ENCODE data around the gene HK2. TPM values are rescaled to one million over a fixed set of nuclear protein-coding genes. Genes with fewer than 3 reads are reported as not detected.

Gene HK2
- total RNA-seq, 2 donors from 2014 or later, result 21.5 to 31.5 TPM

DNA sequence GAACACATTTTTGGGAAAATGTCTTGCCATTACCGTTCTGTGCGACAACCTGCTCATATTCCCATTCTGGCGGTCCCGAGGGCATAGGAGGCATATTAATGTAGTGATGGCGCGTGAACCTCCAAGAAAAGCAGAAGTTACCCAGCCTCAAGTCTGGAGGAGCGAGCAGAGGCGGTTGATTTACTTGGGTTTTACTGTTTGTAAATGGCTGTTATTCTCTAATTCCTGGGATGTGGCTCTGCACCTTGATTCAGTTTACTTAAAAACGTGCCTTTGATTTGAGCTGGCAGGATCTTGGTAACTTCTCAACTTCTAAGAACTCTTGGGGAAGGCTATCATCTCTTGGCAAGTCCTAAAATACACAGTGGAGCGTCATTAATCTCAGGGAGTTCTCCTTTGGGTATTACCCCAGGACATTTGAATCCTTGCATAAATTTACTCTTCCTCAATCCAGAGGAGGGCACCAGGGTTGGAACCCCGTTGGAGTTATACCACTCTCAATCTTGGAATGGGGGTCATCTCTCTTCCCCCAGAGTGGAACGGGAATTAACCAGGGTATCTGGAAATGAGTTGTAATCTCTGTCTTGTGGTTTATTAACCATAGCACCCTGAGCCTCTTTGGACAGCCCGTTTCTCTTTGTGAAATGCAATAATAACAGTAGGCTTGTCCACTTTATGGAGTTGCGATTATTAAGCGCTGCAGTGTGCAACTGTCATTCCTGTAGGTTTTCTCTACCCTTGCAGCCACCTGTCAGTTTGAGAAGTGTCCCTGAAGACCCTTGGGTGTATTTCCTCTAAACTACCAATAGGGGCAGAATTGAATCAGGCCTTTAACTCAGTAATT lies 2.1 kb downstream of the HK2 start:
- peaks cover 4% of the 10 kb centered on the region for H3K27me3 ChIP-seq (ENCODE audit: control insufficient read depth, insufficient read depth, low read length, poor library complexity, severe bottlenecking)
- 17 to 19% methylated on average over 10 to 15 of the region's 15 CpGs for WGBS, 2 experiments (ENCODE audit: insufficient coverage in 1 of 2, insufficient read length in 1 of 2)
- H3K27me3 Mint-ChIP-seq (ENCODE audit: insufficient read depth), result peaks cover 8% of the 10 kb centered on the region
- peaks cover 27% of the 10 kb centered on the region for H3K4me1 Mint-ChIP-seq
- H3K9me3 ChIP-seq (ENCODE audit: control insufficient read depth, low read length), result no peaks in the 10 kb centered on the region
- H3K27ac Mint-ChIP-seq, result peak overlapping the region; percentile 86
- H3K36me3 ChIP-seq (ENCODE audit: control insufficient read depth, insufficient read depth, low read length), result no peaks in the 10 kb centered on the region
- peak; percentile 65 for DNase-seq
- peak overlapping the region; percentile 80 for H3K4me3 Mint-ChIP-seq
- H3K9me3 Mint-ChIP-seq, result no peaks in the 10 kb centered on the region
- H3K36me3 Mint-ChIP-seq (ENCODE audit: low read depth), result peaks cover 9% of the 10 kb centered on the region
- peak overlapping the region; percentile 62 for H3K9ac ChIP-seq (ENCODE audit: extremely low read depth, low read length, poor library complexity, severe bottlenecking)
- TF ChIP-seq, protein P1, sequence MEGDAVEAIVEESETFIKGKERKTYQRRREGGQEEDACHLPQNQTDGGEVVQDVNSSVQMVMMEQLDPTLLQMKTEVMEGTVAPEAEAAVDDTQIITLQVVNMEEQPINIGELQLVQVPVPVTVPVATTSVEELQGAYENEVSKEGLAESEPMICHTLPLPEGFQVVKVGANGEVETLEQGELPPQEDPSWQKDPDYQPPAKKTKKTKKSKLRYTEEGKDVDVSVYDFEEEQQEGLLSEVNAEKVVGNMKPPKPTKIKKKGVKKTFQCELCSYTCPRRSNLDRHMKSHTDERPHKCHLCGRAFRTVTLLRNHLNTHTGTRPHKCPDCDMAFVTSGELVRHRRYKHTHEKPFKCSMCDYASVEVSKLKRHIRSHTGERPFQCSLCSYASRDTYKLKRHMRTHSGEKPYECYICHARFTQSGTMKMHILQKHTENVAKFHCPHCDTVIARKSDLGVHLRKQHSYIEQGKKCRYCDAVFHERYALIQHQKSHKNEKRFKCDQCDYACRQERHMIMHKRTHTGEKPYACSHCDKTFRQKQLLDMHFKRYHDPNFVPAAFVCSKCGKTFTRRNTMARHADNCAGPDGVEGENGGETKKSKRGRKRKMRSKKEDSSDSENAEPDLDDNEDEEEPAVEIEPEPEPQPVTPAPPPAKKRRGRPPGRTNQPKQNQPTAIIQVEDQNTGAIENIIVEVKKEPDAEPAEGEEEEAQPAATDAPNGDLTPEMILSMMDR (conservative IDR thresholded peaks at IDR 0.05), result peak; percentile 82
- H3K4me3 ChIP-seq (ENCODE audit: low read length), result peak overlapping the region; percentile 83
- H3K27ac ChIP-seq (ENCODE audit: low read depth, low read length), result no peak overlapping the region
- peaks cover 4% of the 10 kb centered on the region for H3K4me1 ChIP-seq (ENCODE audit: control insufficient read depth, insufficient read depth, low read length)

- peaks cover 4% of the 10 kb centered on the region for H3K4me1 ChIP-seq (ENCODE audit: control insufficient read depth, insufficient read depth, low read length)
- H3K27me3 ChIP-seq (ENCODE audit: control insufficient read depth, insufficient read depth, low read length, poor library complexity, severe bottlenecking), result peaks cover 4% of the 10 kb centered on the region
- H3K36me3 ChIP-seq (ENCODE audit: control insufficient read depth, insufficient read depth, low read length), result no peaks in the 10 kb centered on the region
- H3K9me3 ChIP-seq (ENCODE audit: control insufficient read depth, low read length), result no peaks in the 10 kb centered on the region
- TF ChIP-seq, protein P1 (conservative IDR thresholded peaks at IDR 0.05), result peak; percentile 16
- H3K36me3 Mint-ChIP-seq (ENCODE audit: low read depth), result peaks cover 9% of the 10 kb centered on the region
- peaks cover 27% of the 10 kb centered on the region for H3K4me1 Mint-ChIP-seq
- peak; percentile 77 for DNase-seq
- H3K4me3 ChIP-seq (ENCODE audit: low read length), result peak overlapping the region; percentile 13
- H3K27me3 Mint-ChIP-seq (ENCODE audit: insufficient read depth), result peaks cover 5% of the 10 kb centered on the region
- H3K27ac Mint-ChIP-seq, result peak overlapping the region; percentile 62
- H3K4me3 Mint-ChIP-seq, result peak overlapping the region; percentile 80
- no peaks in the 10 kb centered on the region for H3K9me3 Mint-ChIP-seq
- 62% methylated on average over 8 to 9 of the region's 9 CpGs for WGBS, 2 experiments (ENCODE audit: insufficient coverage in 1 of 2, insufficient read length in 1 of 2)
- no peak overlapping the region for H3K27ac ChIP-seq (ENCODE audit: low read depth, low read length)
- H3K9ac ChIP-seq (ENCODE audit: extremely low read depth, low read length, poor library complexity, severe bottlenecking), result no peak overlapping the region
Observed at GRCh38 chr2:74836675-74837401, 2.9 kb downstream of the HK2 start.

GRCh38 chr2:74841641-74842040 lies 7.7 kb downstream of the HK2 start:
- no peak overlapping the region for H3K4me3 Mint-ChIP-seq
- no peaks in the 10 kb centered on the region for H3K27me3 Mint-ChIP-seq (ENCODE audit: insufficient read depth)
- H3K27ac Mint-ChIP-seq, result no peak overlapping the region
- Histone ChIP-seq H3K27me3 (ENCODE audit: control insufficient read depth, insufficient read depth, low read length, poor library complexity, severe bottlenecking) (no peaks in the 10 kb centered on the region), H3K27ac (ENCODE audit: low read depth, low read length) (no peak overlapping the region), H3K9me3 (ENCODE audit: control insufficient read depth, low read length) (no peaks in the 10 kb centered on the region), H3K36me3 (ENCODE audit: control insufficient read depth, insufficient read depth, low read length) (no peaks in the 10 kb centered on the region), H3K4me3 (ENCODE audit: low read length) (no peak overlapping the region), H3K4me1 (ENCODE audit: control insufficient read depth, insufficient read depth, low read length) (peaks cover 9% of the 10 kb centered on the region), H3K9ac (ENCODE audit: extremely low read depth, low read length, poor library complexity, severe bottlenecking) (no peak overlapping the region)
- peaks cover 29% of the 10 kb centered on the region for H3K4me1 Mint-ChIP-seq
- TF ChIP-seq, protein P1 (conservative IDR thresholded peaks at IDR 0.05), result no peak
- DNase-seq, result no peak
- peaks cover 9% of the 10 kb centered on the region for H3K36me3 Mint-ChIP-seq (ENCODE audit: low read depth)
- H3K9me3 Mint-ChIP-seq, result no peaks in the 10 kb centered on the region
- 80 to 91% methylated on average over 1 to 2 of the region's 2 CpGs for WGBS, 2 experiments (ENCODE audit: insufficient coverage in 1 of 2, insufficient read length in 1 of 2)

Measured in endodermal cell (in vitro differentiated cells).